ENCODE measurements around the gene CCDC68.

DNA sequence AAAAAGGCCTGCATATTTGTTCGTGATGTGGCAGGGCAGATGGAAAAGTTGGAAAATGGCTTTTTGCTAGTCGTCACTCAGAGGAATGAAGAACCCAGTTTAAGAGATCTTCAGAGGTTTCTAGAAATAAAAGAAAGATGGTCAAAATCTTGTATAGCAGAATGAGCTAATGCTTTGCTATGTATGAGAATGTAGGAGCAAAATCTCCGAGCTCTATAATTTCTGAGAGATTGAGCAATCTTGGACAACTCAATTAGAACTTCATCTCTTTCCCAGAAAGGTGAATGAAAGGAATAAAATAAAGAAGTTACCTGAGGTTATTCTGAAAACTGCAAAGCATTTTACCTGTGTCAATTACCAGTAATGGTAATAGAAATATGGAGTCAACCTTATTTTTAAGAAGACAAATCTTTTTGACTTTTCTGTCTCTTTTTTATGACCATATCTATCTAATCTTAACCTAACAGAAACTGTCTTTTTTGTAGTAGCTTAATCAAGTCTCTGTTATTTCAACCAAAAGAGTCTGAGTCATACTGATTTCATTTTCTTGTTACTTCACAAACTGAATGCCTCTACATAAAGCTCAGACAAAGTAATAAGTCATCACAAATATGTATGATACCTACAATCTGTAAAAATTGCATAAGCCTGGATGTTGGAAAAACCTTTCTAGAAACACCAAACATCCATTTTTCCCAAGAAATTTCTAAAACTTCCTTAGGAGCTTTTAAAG lies 32.5 kb downstream of the CCDC68 start:
- no peak for TF ChIP-seq POLR2A (IDR thresholded peaks at IDR 0.05)
- TF ChIP-seq, protein P1, sequence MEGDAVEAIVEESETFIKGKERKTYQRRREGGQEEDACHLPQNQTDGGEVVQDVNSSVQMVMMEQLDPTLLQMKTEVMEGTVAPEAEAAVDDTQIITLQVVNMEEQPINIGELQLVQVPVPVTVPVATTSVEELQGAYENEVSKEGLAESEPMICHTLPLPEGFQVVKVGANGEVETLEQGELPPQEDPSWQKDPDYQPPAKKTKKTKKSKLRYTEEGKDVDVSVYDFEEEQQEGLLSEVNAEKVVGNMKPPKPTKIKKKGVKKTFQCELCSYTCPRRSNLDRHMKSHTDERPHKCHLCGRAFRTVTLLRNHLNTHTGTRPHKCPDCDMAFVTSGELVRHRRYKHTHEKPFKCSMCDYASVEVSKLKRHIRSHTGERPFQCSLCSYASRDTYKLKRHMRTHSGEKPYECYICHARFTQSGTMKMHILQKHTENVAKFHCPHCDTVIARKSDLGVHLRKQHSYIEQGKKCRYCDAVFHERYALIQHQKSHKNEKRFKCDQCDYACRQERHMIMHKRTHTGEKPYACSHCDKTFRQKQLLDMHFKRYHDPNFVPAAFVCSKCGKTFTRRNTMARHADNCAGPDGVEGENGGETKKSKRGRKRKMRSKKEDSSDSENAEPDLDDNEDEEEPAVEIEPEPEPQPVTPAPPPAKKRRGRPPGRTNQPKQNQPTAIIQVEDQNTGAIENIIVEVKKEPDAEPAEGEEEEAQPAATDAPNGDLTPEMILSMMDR (IDR thresholded peaks at IDR 0.05) = no peak

All from Peyer's patch (tissue), 4 donors.